Stimulated activated naive CD8-positive, alpha-beta T cell treated with anti-CD3 and anti-CD28 coated beads, Interleukin-15, amount 100 ng/mL, for 72 hours (primary cell): ENCODE measurements around the gene PM20D2.

Experiments
- ATAC-seq: fragments of 150-1000 bp; cut with Tn5 transposase; 2 replicates; pipeline ENCODE4 v1.10.0; 2021; ENCODE audit warnings: mild to moderate bottlenecking, moderate library complexity
- DNase-seq, 2 donors: peaks; one replicate each; pipeline ENCODE4 v3.0.0; 2021 to 2022
- H3K27ac Mint-ChIP-seq, 2 donors: one replicate each; pipeline ENCODE4 v1.8.0; 2022; ENCODE audit warnings: mild to moderate bottlenecking in 2 of 2, mixed read lengths in 2 of 2, moderate library complexity in 2 of 2
- H3K27me3 Mint-ChIP-seq: one replicate; pipeline ENCODE4 v1.8.0; 2022; ENCODE audit warnings: mixed read lengths
- H3K4me1 Mint-ChIP-seq: one replicate; pipeline ENCODE4 v1.8.0; 2022; ENCODE audit warnings: mild to moderate bottlenecking, mixed read lengths
- H3K4me3 Mint-ChIP-seq, 2 donors: one replicate each; pipeline ENCODE4 v1.8.0; 2022; ENCODE audit warnings: mild to moderate bottlenecking in 2 of 2, mixed read lengths in 2 of 2, moderate library complexity in 1 of 2
- H3K9me3 Mint-ChIP-seq, 2 donors: one replicate each; pipeline ENCODE4 v1.8.0; 2022; ENCODE audit warnings: mixed read lengths in 2 of 2

The PM20D2 gene

GRCh38 chr6:89180112-89180511, 34.3 kb downstream of the PM20D2 start:
- no peaks in the 10 kb centered on the region for H3K4me1 Mint-ChIP-seq
- no peak overlapping the region for H3K27ac Mint-ChIP-seq
- H3K27me3 Mint-ChIP-seq: no peaks in the 10 kb centered on the region
- no peaks in the 10 kb centered on the region for H3K9me3 Mint-ChIP-seq
- no peak for ATAC-seq
- DNase-seq: no peak
- H3K4me3 Mint-ChIP-seq: no peak overlapping the region

GRCh38 chr6:89180971-89181370, 35.1 kb downstream of the PM20D2 start:
- no peak for ATAC-seq

GRCh38 chr6:89183294-89183693, 37.4 kb downstream of the PM20D2 start:
- Mint-ChIP-seq H3K4me3 (no peak overlapping the region), H3K4me1 (no peaks in the 10 kb centered on the region), H3K27me3 (no peaks in the 10 kb centered on the region), H3K9me3 (no peaks in the 10 kb centered on the region), H3K27ac (no peak overlapping the region)
- DNase-seq: no peak
- ATAC-seq: no peak

More at GRCh38 chr6:89180971-89181370, 35.1 kb downstream of the PM20D2 start:
- H3K4me1 Mint-ChIP-seq: no peaks in the 10 kb centered on the region
- no peak overlapping the region for H3K4me3 Mint-ChIP-seq
- H3K9me3 Mint-ChIP-seq: no peaks in the 10 kb centered on the region
- no peak for DNase-seq
- no peaks in the 10 kb centered on the region for H3K27me3 Mint-ChIP-seq
- H3K27ac Mint-ChIP-seq: no peak overlapping the region

- Mint-ChIP-seq H3K4me3 (no peak overlapping the region), H3K4me1 (no peaks in the 10 kb centered on the region), H3K27ac (no peak overlapping the region), H3K27me3 (no peaks in the 10 kb centered on the region), H3K9me3 (no peaks in the 10 kb centered on the region)
- ATAC-seq (no peak), DNase-seq (no peak)
Observed at GRCh38 chr6:89184344-89184743, 38.5 kb downstream of the PM20D2 start.

GRCh38 chr6:89186762-89187161, 40.9 kb downstream of the PM20D2 start:
- no peak for DNase-seq
- no peak overlapping the region for H3K27ac Mint-ChIP-seq
- no peak for ATAC-seq
- H3K4me3 Mint-ChIP-seq: no peak overlapping the region
- no peaks in the 10 kb centered on the region for H3K4me1 Mint-ChIP-seq
- no peaks in the 10 kb centered on the region for H3K9me3 Mint-ChIP-seq
- no peaks in the 10 kb centered on the region for H3K27me3 Mint-ChIP-seq

GRCh38 chr6:89187504-89187903, 41.6 kb downstream of the PM20D2 start:
- Mint-ChIP-seq H3K4me1 (no peaks in the 10 kb centered on the region), H3K9me3 (no peaks in the 10 kb centered on the region)

GRCh38 chr6:89190741-89191140, 44.9 kb downstream of the PM20D2 start:
- Mint-ChIP-seq H3K27me3 (no peaks in the 10 kb centered on the region), H3K4me3 (no peak overlapping the region), H3K9me3 (peaks cover 12 to 21% of the 10 kb centered on the region in 2 donors), H3K4me1 (no peaks in the 10 kb centered on the region), H3K27ac (no peak overlapping the region)
- DNase-seq (no peak), ATAC-seq (no peak)

More at GRCh38 chr6:89187504-89187903, 41.6 kb downstream of the PM20D2 start:
- DNase-seq (no peak), ATAC-seq (no peak)
- Mint-ChIP-seq H3K27me3 (no peaks in the 10 kb centered on the region), H3K27ac (no peak overlapping the region), H3K4me3 (no peak overlapping the region)

- H3K9me3 Mint-ChIP-seq: peaks cover 12 to 27% of the 10 kb centered on the region in 2 donors
- H3K27me3 Mint-ChIP-seq: no peaks in the 10 kb centered on the region
Observed at GRCh38 chr6:89194559-89194958, 48.7 kb downstream of the PM20D2 start.

GRCh38 chr6:89197141-89197540, 51.3 kb downstream of the PM20D2 start:
- no peaks in the 10 kb centered on the region for H3K27me3 Mint-ChIP-seq
- no peak overlapping the region for H3K27ac Mint-ChIP-seq
- DNase-seq (no peak), ATAC-seq (no peak)
- no peak overlapping the region for H3K4me3 Mint-ChIP-seq
- H3K4me1 Mint-ChIP-seq: no peaks in the 10 kb centered on the region
- H3K9me3 Mint-ChIP-seq: peaks cover 12 to 27% of the 10 kb centered on the region in 2 donors

More at GRCh38 chr6:89194559-89194958, 48.7 kb downstream of the PM20D2 start:
- H3K27ac Mint-ChIP-seq: no peak overlapping the region
- no peak overlapping the region for H3K4me3 Mint-ChIP-seq
- ATAC-seq: no peak
- H3K4me1 Mint-ChIP-seq: no peaks in the 10 kb centered on the region
- no peak for DNase-seq

- ATAC-seq: no peak
Observed at GRCh38 chr6:89198235-89198634, 52.4 kb downstream of the PM20D2 start.

GRCh38 chr6:89199579-89199978, 53.7 kb downstream of the PM20D2 start:
- Mint-ChIP-seq H3K27me3 (no peaks in the 10 kb centered on the region), H3K9me3 (peaks cover 6 to 14% of the 10 kb centered on the region in 2 donors), H3K4me3 (no peak overlapping the region), H3K27ac (no peak overlapping the region), H3K4me1 (no peaks in the 10 kb centered on the region)
- no peak for ATAC-seq
- DNase-seq: no peak

More at GRCh38 chr6:89198235-89198634, 52.4 kb downstream of the PM20D2 start:
- H3K27me3 Mint-ChIP-seq: no peaks in the 10 kb centered on the region
- DNase-seq: no peak
- H3K4me3 Mint-ChIP-seq: no peak overlapping the region
- H3K9me3 Mint-ChIP-seq: peaks cover 12 to 22% of the 10 kb centered on the region in 2 donors
- no peak overlapping the region for H3K27ac Mint-ChIP-seq
- H3K4me1 Mint-ChIP-seq: no peaks in the 10 kb centered on the region

GRCh38 chr6:89200706-89201215, 54.9 kb downstream of the PM20D2 start:
- DNase-seq (no peak), ATAC-seq (no peak)
- H3K4me3 Mint-ChIP-seq: no peak overlapping the region
- H3K4me1 Mint-ChIP-seq: no peaks in the 10 kb centered on the region
- no peaks in the 10 kb centered on the region for H3K27me3 Mint-ChIP-seq
- H3K27ac Mint-ChIP-seq: no peak overlapping the region
- H3K9me3 Mint-ChIP-seq: peaks cover 0 to 6% of the 10 kb centered on the region in 2 donors

- ATAC-seq: no peak
- H3K9me3 Mint-ChIP-seq: no peaks in the 10 kb centered on the region
- H3K4me1 Mint-ChIP-seq: no peaks in the 10 kb centered on the region
- H3K4me3 Mint-ChIP-seq: no peak overlapping the region
- DNase-seq: no peak
- no peaks in the 10 kb centered on the region for H3K27me3 Mint-ChIP-seq
- no peak overlapping the region for H3K27ac Mint-ChIP-seq
Observed at GRCh38 chr6:89204096-89204495, 58.2 kb downstream of the PM20D2 start.

- Mint-ChIP-seq H3K27me3 (no peaks in the 10 kb centered on the region), H3K9me3 (no peaks in the 10 kb centered on the region), H3K4me1 (no peaks in the 10 kb centered on the region), H3K27ac (no peak overlapping the region), H3K4me3 (no peak overlapping the region)
- ATAC-seq (no peak), DNase-seq (no peak)
Observed at GRCh38 chr6:89205819-89206218, 60.0 kb downstream of the PM20D2 start.

GRCh38 chr6:89208551-89208950, 62.7 kb downstream of the PM20D2 start:
- no peaks in the 10 kb centered on the region for H3K27me3 Mint-ChIP-seq
- no peaks in the 10 kb centered on the region for H3K4me1 Mint-ChIP-seq
- H3K27ac Mint-ChIP-seq: no peak overlapping the region
- ATAC-seq (no peak), DNase-seq (no peak)
- no peaks in the 10 kb centered on the region for H3K9me3 Mint-ChIP-seq
- H3K4me3 Mint-ChIP-seq: no peak overlapping the region

GRCh38 chr6:89209457-89209856, 63.6 kb downstream of the PM20D2 start:
- H3K4me1 Mint-ChIP-seq: no peaks in the 10 kb centered on the region
- no peaks in the 10 kb centered on the region for H3K9me3 Mint-ChIP-seq
- H3K27ac Mint-ChIP-seq: no peak overlapping the region
- DNase-seq (no peak), ATAC-seq (no peak)
- H3K27me3 Mint-ChIP-seq: no peaks in the 10 kb centered on the region
- no peak overlapping the region for H3K4me3 Mint-ChIP-seq

- DNase-seq: no peak
- no peak overlapping the region for H3K4me3 Mint-ChIP-seq
- ATAC-seq: no peak
- H3K27ac Mint-ChIP-seq: no peak overlapping the region
- H3K27me3 Mint-ChIP-seq: peaks cover 10% of the 10 kb centered on the region
- no peaks in the 10 kb centered on the region for H3K4me1 Mint-ChIP-seq
- H3K9me3 Mint-ChIP-seq: no peaks in the 10 kb centered on the region
Observed at GRCh38 chr6:89212472-89212871, 66.6 kb downstream of the PM20D2 start.
